ENCODE measurements around the gene MDC1.
"Not testable (repeated sequence)": the region's sequence is repeated elsewhere in the genome, so short reads cannot be mapped to it uniquely, and the experiment has no call there.

The MDC1 gene

DNA sequence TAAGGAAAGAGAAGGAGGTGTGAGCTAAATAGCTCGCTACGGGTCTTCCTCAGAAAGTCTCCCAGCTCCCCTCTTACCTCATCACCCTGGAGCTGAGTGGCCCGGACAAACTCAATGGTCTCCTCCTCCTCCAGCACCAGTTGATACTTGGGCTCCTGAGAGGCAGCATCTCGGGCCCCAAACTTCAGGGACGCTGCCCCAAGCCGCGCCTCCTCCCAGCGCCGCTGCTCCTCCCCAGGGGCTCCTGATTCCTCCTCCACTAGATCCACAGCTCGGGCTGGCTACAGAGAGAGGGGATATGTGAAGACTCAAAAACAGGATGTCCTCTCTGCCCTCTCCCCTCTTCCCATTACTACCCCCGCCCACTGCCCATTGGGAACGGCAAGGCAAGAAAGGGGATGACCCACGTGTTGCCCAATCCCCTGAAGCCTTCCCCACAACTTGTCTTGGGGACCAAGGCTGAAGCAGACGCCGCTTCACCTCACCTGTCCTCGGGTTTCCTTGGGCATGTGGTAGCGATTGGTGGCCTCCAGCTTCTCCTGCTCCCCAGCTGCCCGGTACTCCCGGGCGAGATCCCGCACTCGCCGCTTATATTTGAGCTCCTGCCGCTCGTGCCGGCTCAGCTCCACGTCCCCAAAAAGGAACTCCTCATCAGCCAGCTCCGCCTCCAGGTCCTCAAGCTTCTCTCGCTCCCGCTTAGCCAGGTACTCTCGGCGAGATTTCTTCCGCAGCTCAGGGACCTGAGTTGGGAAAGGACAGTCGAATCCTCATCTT lies 51.9 kb downstream of the MDC1 start:
- no peak for DNase-seq (ENCODE audit: low read depth)
- H3K4me3 ChIP-seq (ENCODE audit: low read length): no peak overlapping the region
- TF ChIP-seq CTCF (IDR thresholded peaks at IDR 0.05; ENCODE audit: insufficient read depth, low read depth, low read length, missing control alignments): no peak

GRCh38 chr6:30657922-30658321 lies 59.2 kb downstream of the MDC1 start:
- not testable (repeated sequence) for H3K4me3 ChIP-seq (ENCODE audit: low read length); DNase-seq (ENCODE audit: low read depth)

- no peak for DNase-seq (ENCODE audit: low read depth)
- H3K4me3 ChIP-seq (ENCODE audit: low read length): no peak overlapping the region
- TF ChIP-seq CTCF (IDR thresholded peaks at IDR 0.05; ENCODE audit: insufficient read depth, low read depth, low read length, missing control alignments): no peak
Measured at GRCh38 chr6:30657454-30657853, 59.6 kb downstream of the MDC1 start.

DNA sequence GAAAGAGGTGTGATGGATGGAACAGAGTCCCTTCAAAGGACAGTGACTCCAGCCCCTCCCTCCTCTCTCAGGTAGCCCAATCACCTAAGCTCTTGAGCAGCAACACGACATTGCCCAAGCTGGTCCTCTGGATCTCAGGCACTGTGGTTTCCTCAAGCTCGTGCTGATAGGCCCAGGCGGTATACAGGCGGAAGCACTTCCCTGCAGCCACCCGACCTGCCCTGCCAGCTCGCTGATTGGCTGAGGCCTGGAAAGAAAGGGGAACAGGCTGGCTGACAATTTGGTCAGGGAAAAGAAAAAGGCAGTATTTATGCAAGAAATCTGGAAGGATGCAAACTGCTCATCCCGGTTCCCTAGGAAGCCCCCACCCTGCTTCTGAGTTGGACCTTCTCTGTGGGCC lies 60.6 kb downstream of the MDC1 start:
- no peak for DNase-seq (ENCODE audit: low read depth)
- no peak for TF ChIP-seq CTCF (IDR thresholded peaks at IDR 0.05; ENCODE audit: insufficient read depth, low read depth, low read length, missing control alignments)
- H3K4me3 ChIP-seq (ENCODE audit: low read length): no peak overlapping the region

DNA sequence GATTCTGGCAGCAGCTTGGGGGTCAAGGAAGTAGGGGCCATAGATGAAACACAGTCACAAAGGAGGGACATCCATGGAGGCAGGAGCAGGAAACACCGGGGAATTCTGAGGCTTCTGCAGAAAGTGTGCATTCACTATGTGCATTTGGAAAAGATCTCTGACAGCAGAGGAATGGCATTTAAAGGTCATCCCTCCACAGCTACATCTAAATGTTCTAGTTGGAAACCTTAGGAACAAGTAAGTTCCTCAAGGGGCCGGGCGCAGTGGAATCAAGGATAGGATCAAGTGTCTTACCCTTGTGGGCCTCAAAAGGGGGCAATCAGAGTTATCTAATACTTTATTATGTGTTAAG lies 61.4 kb downstream of the MDC1 start:
- TF ChIP-seq CTCF (IDR thresholded peaks at IDR 0.05; ENCODE audit: insufficient read depth, low read depth, low read length, missing control alignments): no peak
- DNase-seq (ENCODE audit: low read depth): no peak

DNA sequence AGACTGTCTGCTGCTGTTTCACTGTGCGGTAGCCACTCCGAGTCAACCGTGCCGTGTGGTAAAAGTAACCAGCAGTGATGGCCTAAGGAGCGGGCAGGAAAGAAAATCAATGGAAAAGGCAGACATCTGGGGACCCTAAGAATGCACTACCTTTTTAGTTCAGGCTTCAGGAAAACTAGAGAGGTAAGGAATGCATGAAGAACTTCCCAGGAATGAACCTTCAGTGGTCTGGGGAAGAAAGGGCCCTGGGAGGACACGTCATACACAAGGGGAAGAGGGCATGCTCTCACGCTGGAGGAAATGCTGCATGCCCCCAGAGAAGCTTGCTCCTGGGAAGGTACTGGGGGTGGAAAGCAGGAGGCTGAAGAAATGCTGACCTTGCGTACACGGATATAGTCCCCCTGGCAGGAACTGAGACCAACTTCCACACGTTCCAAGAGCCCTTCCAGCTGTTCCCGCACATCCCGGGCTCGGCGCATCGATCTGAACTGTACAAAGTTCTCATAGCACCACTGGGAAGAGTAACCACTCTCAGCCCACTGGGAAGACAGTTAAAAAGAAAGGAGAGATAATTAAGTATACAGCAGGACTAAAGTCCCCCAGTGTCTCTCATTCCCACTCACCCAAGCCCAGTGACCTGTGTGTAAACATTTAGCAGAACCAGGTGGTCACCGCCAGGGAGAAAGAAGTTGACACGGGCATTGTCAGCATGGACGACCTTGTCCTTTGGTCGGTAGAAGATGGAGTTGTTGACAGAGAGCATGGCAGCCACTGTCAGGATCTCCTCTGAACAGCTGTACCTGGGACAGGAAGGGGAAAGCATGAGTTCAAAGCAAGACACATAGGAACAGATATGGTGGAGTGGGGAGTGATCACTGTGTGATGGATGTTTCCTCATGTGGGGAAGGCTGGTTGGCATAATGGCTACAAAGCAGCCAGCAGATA lies 62.0 kb downstream of the MDC1 start:
- no peak for TF ChIP-seq CTCF (IDR thresholded peaks at IDR 0.05; ENCODE audit: insufficient read depth, low read depth, low read length, missing control alignments)
- no peak overlapping the region for H3K4me3 ChIP-seq (ENCODE audit: low read length)
- DNase-seq (ENCODE audit: low read depth): no peak

More for the DNA sequence above, 61.4 kb downstream of the MDC1 start:
- H3K4me3 ChIP-seq (ENCODE audit: low read length): no peak overlapping the region

DNA sequence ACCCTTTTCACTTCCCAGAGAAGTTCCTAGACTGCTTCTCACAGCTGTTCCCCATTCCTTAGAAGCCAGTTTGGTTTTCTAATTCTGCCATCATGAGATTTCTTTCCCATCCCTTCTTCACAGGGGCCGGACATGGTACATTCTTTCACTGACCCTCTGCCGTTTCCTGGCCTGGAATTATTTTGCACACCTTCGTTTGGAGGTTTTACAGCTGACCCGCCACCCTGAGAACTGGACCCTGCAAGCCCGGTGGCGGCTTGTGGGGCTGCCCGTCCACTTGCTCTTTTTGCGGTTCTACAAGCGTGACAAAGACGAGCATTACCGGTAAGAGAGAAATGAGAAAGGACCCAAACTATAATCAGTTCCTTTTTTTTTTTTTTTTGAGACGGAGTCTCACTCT lies 65.9 kb downstream of the MDC1 start:
- no peak for TF ChIP-seq CTCF (IDR thresholded peaks at IDR 0.05; ENCODE audit: insufficient read depth, low read depth, low read length, missing control alignments)
- no peak for DNase-seq (ENCODE audit: low read depth)
- no peak overlapping the region for H3K4me3 ChIP-seq (ENCODE audit: low read length)
